HG03378 (cell line): ENCODE measurements around the gene RYK.
"Not testable (repeated sequence)": the region's sequence is repeated elsewhere in the genome, so short reads cannot be mapped to it uniquely, and the experiment has no call there.

Source experiments
- ATAC-seq: cut with Tn5 transposase; IDR thresholded peaks from one replicate; pipeline ENCODE4 v1.9.1; 2021; ENCODE audit warnings: mild to moderate bottlenecking, moderate library complexity; ENCODE audit not compliant: unreplicated experiment

Gene RYK

GRCh38 chr3:134250717-134251220 lies at the start of gene RYK:
TSS of gene RYK (minus strand) at chr3:134250859. CDS start at chr3:134250654, 205 bp downstream.
- peak; percentile 48 for ATAC-seq

GRCh38 chr3:134299888-134300206 lies 49.2 kb upstream of the RYK start:
- no peak for ATAC-seq

- ATAC-seq = no peak
These were observed 48.7 kb upstream of the RYK start for GRCh38 chr3:134299185-134299887.

GRCh38 chr3:134298249-134298648 lies 47.6 kb upstream of the RYK start:
- no peak for ATAC-seq

GRCh38 chr3:134296616-134297015 lies 46.0 kb upstream of the RYK start:
- ATAC-seq = no peak

- no peak for ATAC-seq
These were observed 45.3 kb upstream of the RYK start for GRCh38 chr3:134295930-134296329.

GRCh38 chr3:134294302-134295280 lies 43.9 kb upstream of the RYK start:
- ATAC-seq = peak; percentile 100

GRCh38 chr3:134291319-134292254 lies 40.9 kb upstream of the RYK start:
- ATAC-seq = no peak

GRCh38 chr3:134287512-134287911 lies 36.9 kb upstream of the RYK start:
- ATAC-seq = no peak

GRCh38 chr3:134284438-134284837 lies 33.8 kb upstream of the RYK start:
- no peak for ATAC-seq

- no peak for ATAC-seq
These were observed 32.0 kb upstream of the RYK start for GRCh38 chr3:134282659-134283047.

- no peak for ATAC-seq
These were observed 31.4 kb upstream of the RYK start for GRCh38 chr3:134281912-134282658.

- ATAC-seq = no peak
These were observed 28.8 kb upstream of the RYK start for GRCh38 chr3:134279466-134279865.

GRCh38 chr3:134277066-134277660 lies 26.5 kb upstream of the RYK start:
- no peak for ATAC-seq

GRCh38 chr3:134276086-134276485 lies 25.4 kb upstream of the RYK start:
- ATAC-seq = no peak

GRCh38 chr3:134275110-134275509 lies 24.5 kb upstream of the RYK start:
- not testable (repeated sequence) for ATAC-seq

GRCh38 chr3:134274571-134274970 lies 23.9 kb upstream of the RYK start:
- no peak for ATAC-seq

- ATAC-seq = no peak
These were observed 17.3 kb upstream of the RYK start for GRCh38 chr3:134267996-134268395.

- no peak for ATAC-seq
These were observed 10.3 kb upstream of the RYK start for GRCh38 chr3:134260987-134261386.
